GM23338 (cell line): Measurements from ENCODE around the gene ZNF365. TPM values are rescaled to one million over a fixed set of nuclear protein-coding genes. Genes with fewer than 3 reads are reported as not detected.

Source experiments
- ATAC-seq: fragments of 200-7000 bp; cut with Tn5 transposase; 3 replicates; pipeline ENCODE4 v1.9.1; 2020
- DNase-seq: peaks from one replicate; pipeline ENCODE4 v3.0.0-alpha.2; 2015; ENCODE audit warnings: low spot score
- H2AFZ ChIP-seq: fragments of 200-600 bp; sonication (generic); 2 replicates; pipeline ENCODE4 v1.8.0; 2016; ENCODE audit warnings: antibody characterized with exemption, mild to moderate bottlenecking, moderate library complexity
- H3F3A ChIP-seq: fragments of 200-600 bp; sonication (generic); replicated peaks from 2 replicates; pipeline ENCODE4 v1.8.0; 2017; ENCODE audit warnings: antibody characterized with exemption, mixed run types, low read depth
- H3K27ac ChIP-seq: fragments of 200-600 bp; sonication (generic); 2 replicates; pipeline ENCODE4 v1.6.1; 2016; ENCODE audit warnings: low read depth
- H3K27me3 ChIP-seq: fragments of 200-600 bp; sonication (generic); 2 replicates; pipeline ENCODE4 v1.8.0; 2016; ENCODE audit warnings: mild to moderate bottlenecking, mixed run types, moderate library complexity; ENCODE audit not compliant: insufficient read depth
- H3K36me3 ChIP-seq: fragments of 200-600 bp; sonication (generic); 2 replicates; pipeline ENCODE4 v1.8.0; 2016; ENCODE audit warnings: mild to moderate bottlenecking; ENCODE audit not compliant: insufficient read depth
- H3K4me1 ChIP-seq: fragments of 200-600 bp; sonication (generic); 2 replicates; pipeline ENCODE4 v1.8.0; 2016; ENCODE audit warnings: mild to moderate bottlenecking, moderate library complexity; ENCODE audit not compliant: insufficient read depth
- H3K4me2 ChIP-seq: fragments of 200-600 bp; sonication (generic); 2 replicates; pipeline ENCODE4 v1.7.1; 2017; ENCODE audit warnings: mixed run types
- H3K4me3 ChIP-seq: fragments of 200-600 bp; sonication (generic); 2 replicates; pipeline ENCODE4 v1.6.1; 2016; ENCODE audit warnings: mixed run types
- H3K79me2 ChIP-seq: fragments of 200-600 bp; sonication (generic); replicated peaks from 2 replicates; pipeline ENCODE4 v1.8.0; 2017; ENCODE audit warnings: mild to moderate bottlenecking; ENCODE audit not compliant: insufficient read depth
- H3K9me2 ChIP-seq: fragments of 200-600 bp; sonication (generic); 2 replicates; pipeline ENCODE4 v1.8.0; 2017; ENCODE audit not compliant: insufficient read depth
- H4K20me1 ChIP-seq: fragments of 200-600 bp; sonication (generic); replicated peaks from 2 replicates; pipeline ENCODE4 v1.8.0; 2017; ENCODE audit warnings: mild to moderate bottlenecking; ENCODE audit not compliant: insufficient read depth
- H3K27ac Mint-ChIP-seq: 2 replicates; pipeline ENCODE4 v1.8.0; 2020; ENCODE audit warnings: inconsistent platforms, mild to moderate bottlenecking, moderate library complexity, mixed read lengths
- H3K27me3 Mint-ChIP-seq: 3 replicates; pipeline ENCODE4 v1.8.0; 2022; ENCODE audit warnings: low read depth, mild to moderate bottlenecking, moderate library complexity, mixed read lengths, inconsistent platforms; ENCODE audit not compliant: insufficient read depth, poor library complexity
- H3K36me3 Mint-ChIP-seq: 3 replicates; pipeline ENCODE4 v1.8.0; 2021; ENCODE audit warnings: low read depth, mild to moderate bottlenecking, inconsistent platforms, moderate library complexity, mixed read lengths
- H3K4me1 Mint-ChIP-seq: 3 replicates; pipeline ENCODE4 v1.8.0; 2020; ENCODE audit warnings: mild to moderate bottlenecking, inconsistent platforms, mixed read lengths
- H3K4me3 Mint-ChIP-seq: 3 replicates; pipeline ENCODE4 v1.8.0; 2021; ENCODE audit warnings: moderate library complexity, mild to moderate bottlenecking, inconsistent platforms, mixed read lengths
- H3K9me3 Mint-ChIP-seq: 3 replicates; pipeline ENCODE4 v1.8.0; 2020; ENCODE audit warnings: moderate library complexity, mild to moderate bottlenecking, inconsistent platforms, mixed read lengths
- CREB1 ChIP-seq: fragments of 250-450 bp; sonication (Bioruptor Pico); IDR thresholded peaks from 2 replicates; pipeline ENCODE4 v1.5.0; 2020; ENCODE audit warnings: low read depth, mild to moderate bottlenecking, moderate library complexity
- CTCF ChIP-seq, 2 experiments: fragments of 200-600 bp in 1 of 2; sonication (generic) in 1 of 2; conservative IDR thresholded peaks; 2 replicates each; pipeline versions ENCODE4 v1.5.1 to v1.6.1; 2016 to 2017; ENCODE audit warnings: antibody characterized with exemption in 2 of 2, low read depth in 2 of 2, mild to moderate bottlenecking in 2 of 2, moderate library complexity in 1 of 2
- ETS1 ChIP-seq: IDR thresholded peaks from 2 replicates; pipeline ENCODE4 v1.6.1; 2016; ENCODE audit warnings: antibody characterized with exemption
- EZH2 ChIP-seq: fragments of 200-600 bp; sonication (generic); IDR thresholded peaks from one replicate; pipeline ENCODE4 v1.8.0; 2017; ENCODE audit warnings: antibody characterized with exemption, mild to moderate bottlenecking, low read depth; ENCODE audit not compliant: unreplicated experiment
- EZH2phosphoT487 ChIP-seq: fragments of 200-600 bp; sonication (generic); IDR thresholded peaks from one replicate; pipeline ENCODE4 v1.8.1; 2018; ENCODE audit warnings: antibody characterized with exemption; ENCODE audit not compliant: unreplicated experiment
- JUNB ChIP-seq: IDR thresholded peaks from one replicate; pipeline ENCODE4 v1.6.1; 2016; ENCODE audit warnings: antibody characterized with exemption; ENCODE audit not compliant: unreplicated experiment
- NANOG ChIP-seq: IDR thresholded peaks from 2 replicates; pipeline ENCODE4 v1.6.1; 2016; ENCODE audit warnings: antibody characterized with exemption, borderline replicate concordance
- POLR2AphosphoS5 ChIP-seq: IDR thresholded peaks from 2 replicates; pipeline ENCODE4 v1.6.1; 2016; ENCODE audit warnings: antibody characterized with exemption, low read depth
- REST ChIP-seq: IDR thresholded peaks from one replicate; pipeline ENCODE4 v1.6.1; 2018; ENCODE audit warnings: antibody characterized with exemption; ENCODE audit not compliant: unreplicated experiment
- STAT1 ChIP-seq: IDR thresholded peaks from one replicate; pipeline ENCODE4 v1.6.1; 2016; ENCODE audit warnings: antibody characterized with exemption; ENCODE audit not compliant: unreplicated experiment
- ZNF114 ChIP-seq: fragments of 250-450 bp; sonication (Bioruptor Pico); IDR thresholded peaks from 2 replicates; pipeline ENCODE4 v1.5.0; 2020; ENCODE audit warnings: mild to moderate bottlenecking, moderate library complexity
- ZNF331 ChIP-seq: fragments of 250-450 bp; sonication (Bioruptor Pico); IDR thresholded peaks from 2 replicates; pipeline ENCODE4 v1.5.0; 2020; ENCODE audit warnings: low read depth, mild to moderate bottlenecking, moderate library complexity
- ZNF462 ChIP-seq: fragments of 250-450 bp; sonication (Bioruptor Pico); IDR thresholded peaks from 2 replicates; pipeline ENCODE4 v1.5.0; 2020; ENCODE audit warnings: mild to moderate bottlenecking, moderate library complexity
- polyA plus RNA-seq: library from polyadenylated mRNA; unstranded; fragments of >200 nt; fragmentation: Nextera tagmentation; extraction: Ambion mirVana; gene quantifications from 2 replicates; pipeline ENCODE4 v1.2.1, GENCODE V29; 2016
- total RNA-seq: library from RNA; depleted of rRNA; stranded (reverse); fragments of >200 nt; shearing (Covaris generic); gene quantifications from 2 replicates; pipeline ENCODE4 v1.2.3, GENCODE V29; 2014

The ZNF365 gene
- total and polyA plus RNA-seq, 2 experiments from 2014 or later, result 0.19 to 0.59 TPM

- Histone ChIP-seq H3K4me3 (no peak overlapping the region), H3K9me2 (no peaks in the 10 kb centered on the region), H3K36me3 (no peaks in the 10 kb centered on the region), H4K20me1 (no peaks in the 10 kb centered on the region), H3K27me3 (no peaks in the 10 kb centered on the region), H3K4me1 (no peaks in the 10 kb centered on the region), H3K79me2 (no peaks in the 10 kb centered on the region), H3K4me2 (no peak overlapping the region), H3K27ac (no peak overlapping the region), H2AFZ (0 out of 2 replicates have a peak overlapping the region, but pooled peaks have one; percentile 11), H3F3A (no peaks in the 10 kb centered on the region)
- Mint-ChIP-seq H3K9me3 (peaks cover 2% of the 10 kb centered on the region; the same call in 1 of the 3 replicates), H3K27me3 (peaks cover 9% of the 10 kb centered on the region), H3K36me3 (no peaks in the 10 kb centered on the region), H3K27ac (no peak overlapping the region), H3K4me1 (no peaks in the 10 kb centered on the region), H3K4me3 (no peak overlapping the region)
- TF ChIP-seq ETS1 (no peak), EZH2phosphoT487 (no peak), STAT1 (no peak), JUNB (no peak), POLR2AphosphoS5 (no peak), CTCF (conservative IDR thresholded peaks at IDR 0.05; ENCODE audit: low read depth in 2 of 2) (no peak), NANOG (no peak), ZNF114 (CRISPR knock-in tag) (no peak), EZH2 (no peak), REST (no peak), ZNF462 (CRISPR knock-in tag) (no peak), ZNF331 (CRISPR knock-in tag) (no peak), CREB1 (CRISPR knock-in tag) (no peak)
- no peak for ATAC-seq
- no peak for DNase-seq
Measured at GRCh38 chr10:62433181-62433692, 59.1 kb downstream of the ZNF365 start.
